ENCODE results near the gene MBP.
"Not testable (repeated sequence)": the region's sequence is repeated elsewhere in the genome, so short reads cannot be mapped to it uniquely, and the experiment has no call there.

MBP gene

DNA sequence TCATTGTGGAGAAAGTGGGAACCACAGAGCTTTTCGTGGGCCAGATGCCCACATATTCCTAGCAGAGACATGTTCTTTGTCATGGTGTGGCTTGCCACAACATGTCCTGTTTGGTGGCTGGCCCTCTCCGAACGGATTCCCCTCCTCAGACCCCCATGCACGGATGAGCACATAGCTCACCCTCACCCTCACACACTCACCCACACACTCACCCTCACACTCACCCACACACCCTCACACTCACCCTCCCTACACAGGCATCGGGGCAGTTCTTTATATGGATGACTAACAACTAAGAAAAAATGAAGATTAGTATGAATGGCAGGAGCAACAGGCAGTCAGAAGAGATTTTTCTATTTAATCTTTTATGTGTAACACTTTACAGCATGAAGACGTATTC is 160.3 kb downstream of the MBP start:
- H3K9me3 ChIP-seq (ENCODE audit: control insufficient read depth, low read length) = no peaks in the 10 kb centered on the region
- peaks cover 8% of the 10 kb centered on the region for H3K36me3 ChIP-seq (ENCODE audit: control insufficient read depth, insufficient read depth, low read length)
- H3K4me1 ChIP-seq (ENCODE audit: control insufficient read depth, insufficient read depth, low read length, poor library complexity, severe bottlenecking) = no peaks in the 10 kb centered on the region
- H3K4me3 ChIP-seq (ENCODE audit: extremely low read depth, insufficient read depth, low read length, poor library complexity, severe bottlenecking) = no peak overlapping the region
- 85 to 100% methylated on average over 1 to 2 of the region's 6 CpGs for WGBS, 2 experiments (ENCODE audit: insufficient coverage in 2 of 2)
- H3K27ac ChIP-seq (ENCODE audit: low read depth, low read length, severe bottlenecking) = no peak overlapping the region

DNA sequence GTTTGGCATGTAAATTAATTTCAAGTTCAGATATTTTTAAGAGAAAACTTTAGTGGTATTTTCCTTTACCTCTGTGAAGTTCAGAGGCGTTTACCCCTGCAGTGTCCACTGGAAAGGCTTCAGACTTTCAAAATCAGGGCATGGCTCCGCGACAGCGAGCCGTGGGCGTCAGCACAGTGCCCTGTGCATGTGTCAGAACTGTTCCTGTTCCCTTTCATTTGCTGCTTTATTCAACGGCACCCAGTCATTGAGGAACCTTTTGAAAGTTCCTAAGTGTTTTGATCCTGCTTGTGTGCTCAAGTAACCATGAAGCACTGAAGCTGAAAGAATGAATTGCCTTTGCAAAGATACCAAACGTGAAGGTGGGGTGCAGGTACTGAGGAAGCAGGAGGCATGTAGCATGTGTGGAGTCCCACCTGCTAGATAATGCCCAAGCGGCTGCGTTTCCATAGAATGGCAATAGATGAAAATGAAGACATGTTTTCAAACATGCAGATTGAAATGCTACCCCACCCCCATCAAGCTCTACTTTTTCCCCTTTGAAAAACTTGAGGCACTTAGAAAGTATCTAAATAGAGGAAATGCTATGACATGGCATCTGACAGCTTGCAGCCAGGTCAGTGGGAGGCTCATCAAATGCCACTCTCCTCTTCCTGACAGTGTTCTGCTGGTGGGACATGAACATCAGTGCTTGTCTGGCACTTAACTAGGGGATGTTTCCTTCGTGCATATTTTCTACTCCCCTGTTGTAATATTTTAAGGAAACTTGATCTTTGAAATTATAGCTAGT is 161.6 kb downstream of the MBP start:
- Histone ChIP-seq H3K4me1 (ENCODE audit: control insufficient read depth, insufficient read depth, low read length, poor library complexity, severe bottlenecking) (no peaks in the 10 kb centered on the region), H3K36me3 (ENCODE audit: control insufficient read depth, insufficient read depth, low read length) (peaks cover 15% of the 10 kb centered on the region), H3K27ac (ENCODE audit: low read depth, low read length, severe bottlenecking) (no peak overlapping the region), H3K4me3 (ENCODE audit: extremely low read depth, insufficient read depth, low read length, poor library complexity, severe bottlenecking) (no peak overlapping the region), H3K9me3 (ENCODE audit: control insufficient read depth, low read length) (peaks cover 6% of the 10 kb centered on the region)
- 88 to 89% methylated on average over 8 of the region's 11 CpGs for WGBS, 2 experiments (ENCODE audit: insufficient coverage in 2 of 2)

DNA sequence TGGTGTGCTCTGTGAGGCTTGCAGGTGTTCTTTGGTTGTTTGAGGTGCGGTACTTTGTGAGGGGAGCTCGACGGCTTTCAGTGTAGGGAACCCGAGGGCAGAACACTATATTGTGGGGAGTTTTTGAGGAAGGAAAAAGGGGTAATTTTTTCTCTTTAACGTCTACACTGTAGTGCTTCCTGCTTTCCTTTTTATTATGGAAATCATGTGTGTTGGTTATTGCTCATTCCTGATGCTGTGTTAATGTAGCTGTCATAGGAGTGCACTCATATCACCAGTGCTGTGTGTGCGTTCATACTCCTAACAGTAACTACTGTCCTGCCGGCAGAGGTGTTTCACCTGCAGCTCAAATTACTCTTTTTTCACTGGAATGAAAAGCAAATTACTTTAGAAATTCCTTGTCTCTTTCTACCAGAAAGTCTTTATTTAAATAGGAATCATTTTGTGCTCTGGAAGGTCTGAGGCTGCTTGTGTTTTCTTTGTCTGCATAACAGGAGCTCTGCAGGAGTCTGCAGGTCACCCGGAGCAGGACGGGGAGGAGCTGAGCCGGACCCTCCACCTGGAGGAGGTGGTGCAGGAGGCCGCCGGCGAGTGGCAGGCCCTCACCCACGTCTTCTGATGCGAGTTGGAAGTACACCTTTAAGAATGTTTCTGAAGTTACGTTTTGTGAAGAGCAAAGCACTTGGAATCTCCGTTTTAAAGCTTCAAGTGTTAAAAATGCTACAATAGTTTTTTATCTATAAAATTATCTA is 164.7 kb downstream of the MBP start:
- Histone ChIP-seq H3K27ac (ENCODE audit: low read depth, low read length, severe bottlenecking) (no peak overlapping the region), H3K9me3 (ENCODE audit: control insufficient read depth, low read length) (peaks cover 6% of the 10 kb centered on the region), H3K4me1 (ENCODE audit: control insufficient read depth, insufficient read depth, low read length, poor library complexity, severe bottlenecking) (no peaks in the 10 kb centered on the region), H3K4me3 (ENCODE audit: extremely low read depth, insufficient read depth, low read length, poor library complexity, severe bottlenecking) (no peak overlapping the region), H3K36me3 (ENCODE audit: control insufficient read depth, insufficient read depth, low read length) (peaks cover 25% of the 10 kb centered on the region)
- WGBS, 2 experiments (ENCODE audit: insufficient coverage in 2 of 2) = 37 to 39% methylated on average over 11 of the region's 17 CpGs

GRCh38 chr18:76967299-76967698 is 165.3 kb downstream of the MBP start:
- not testable (repeated sequence) for H3K4me3 ChIP-seq (ENCODE audit: extremely low read depth, insufficient read depth, low read length, poor library complexity, severe bottlenecking); H3K27ac ChIP-seq (ENCODE audit: low read depth, low read length, severe bottlenecking); H3K4me1 ChIP-seq (ENCODE audit: control insufficient read depth, insufficient read depth, low read length, poor library complexity, severe bottlenecking); H3K9me3 ChIP-seq (ENCODE audit: control insufficient read depth, low read length)
- peaks cover 29% of the 10 kb centered on the region for H3K36me3 ChIP-seq (ENCODE audit: control insufficient read depth, insufficient read depth, low read length)

- not testable (repeated sequence) for H3K4me1 ChIP-seq (ENCODE audit: control insufficient read depth, insufficient read depth, low read length, poor library complexity, severe bottlenecking); H3K9me3 ChIP-seq (ENCODE audit: control insufficient read depth, low read length); H3K4me3 ChIP-seq (ENCODE audit: extremely low read depth, insufficient read depth, low read length, poor library complexity, severe bottlenecking); H3K27ac ChIP-seq (ENCODE audit: low read depth, low read length, severe bottlenecking)
- WGBS, 2 experiments (ENCODE audit: insufficient coverage in 2 of 2) = 91 to 94% methylated on average over 3 to 10 of the region's 11 CpGs
- peaks cover 43% of the 10 kb centered on the region for H3K36me3 ChIP-seq (ENCODE audit: control insufficient read depth, insufficient read depth, low read length)
Measured at GRCh38 chr18:76965555-76966151, 166.9 kb downstream of the MBP start.

- Histone ChIP-seq H3K9me3 (ENCODE audit: control insufficient read depth, low read length) (peaks cover 6% of the 10 kb centered on the region), H3K36me3 (ENCODE audit: control insufficient read depth, insufficient read depth, low read length) (peaks cover 49% of the 10 kb centered on the region), H3K4me3 (ENCODE audit: extremely low read depth, insufficient read depth, low read length, poor library complexity, severe bottlenecking) (no peak overlapping the region), H3K27ac (ENCODE audit: low read depth, low read length, severe bottlenecking) (no peak overlapping the region), H3K4me1 (ENCODE audit: control insufficient read depth, insufficient read depth, low read length, poor library complexity, severe bottlenecking) (no peaks in the 10 kb centered on the region)
- no CpG with 5 or more reads among the region's 2 CpGs for WGBS, 2 experiments (ENCODE audit: insufficient coverage in 2 of 2)
Measured at GRCh38 chr18:76963936-76964335, 168.6 kb downstream of the MBP start.

GRCh38 chr18:76962851-76963250 is 169.7 kb downstream of the MBP start:
- H3K36me3 ChIP-seq (ENCODE audit: control insufficient read depth, insufficient read depth, low read length) = peaks cover 50% of the 10 kb centered on the region
- peaks cover 6% of the 10 kb centered on the region for H3K9me3 ChIP-seq (ENCODE audit: control insufficient read depth, low read length)
- H3K4me3 ChIP-seq (ENCODE audit: extremely low read depth, insufficient read depth, low read length, poor library complexity, severe bottlenecking) = no peak overlapping the region
- H3K27ac ChIP-seq (ENCODE audit: low read depth, low read length, severe bottlenecking) = no peak overlapping the region
- no peaks in the 10 kb centered on the region for H3K4me1 ChIP-seq (ENCODE audit: control insufficient read depth, insufficient read depth, low read length, poor library complexity, severe bottlenecking)
- 88 to 100% methylated on average over 1 of the region's 1 CpG for WGBS, 2 experiments (ENCODE audit: insufficient coverage in 2 of 2)

- WGBS, 2 experiments (ENCODE audit: insufficient coverage in 2 of 2) = 93 to 94% methylated on average over 15 to 16 of the region's 16 CpGs
- H3K4me3 ChIP-seq (ENCODE audit: extremely low read depth, insufficient read depth, low read length, poor library complexity, severe bottlenecking) = no peak overlapping the region
- H3K36me3 ChIP-seq (ENCODE audit: control insufficient read depth, insufficient read depth, low read length) = peaks cover 58% of the 10 kb centered on the region
- H3K9me3 ChIP-seq (ENCODE audit: control insufficient read depth, low read length) = no peaks in the 10 kb centered on the region
- no peak overlapping the region for H3K27ac ChIP-seq (ENCODE audit: low read depth, low read length, severe bottlenecking)
- H3K4me1 ChIP-seq (ENCODE audit: control insufficient read depth, insufficient read depth, low read length, poor library complexity, severe bottlenecking) = no peaks in the 10 kb centered on the region
Measured at GRCh38 chr18:76960528-76961035, 172.0 kb downstream of the MBP start.

- H3K36me3 ChIP-seq (ENCODE audit: control insufficient read depth, insufficient read depth, low read length) = peaks cover 54% of the 10 kb centered on the region
- no peaks in the 10 kb centered on the region for H3K4me1 ChIP-seq (ENCODE audit: control insufficient read depth, insufficient read depth, low read length, poor library complexity, severe bottlenecking)
- 94 to 97% methylated on average over 6 of the region's 8 CpGs for WGBS, 2 experiments (ENCODE audit: insufficient coverage in 2 of 2)
Measured at GRCh38 chr18:76959605-76960004, 173.0 kb downstream of the MBP start.

DNA sequence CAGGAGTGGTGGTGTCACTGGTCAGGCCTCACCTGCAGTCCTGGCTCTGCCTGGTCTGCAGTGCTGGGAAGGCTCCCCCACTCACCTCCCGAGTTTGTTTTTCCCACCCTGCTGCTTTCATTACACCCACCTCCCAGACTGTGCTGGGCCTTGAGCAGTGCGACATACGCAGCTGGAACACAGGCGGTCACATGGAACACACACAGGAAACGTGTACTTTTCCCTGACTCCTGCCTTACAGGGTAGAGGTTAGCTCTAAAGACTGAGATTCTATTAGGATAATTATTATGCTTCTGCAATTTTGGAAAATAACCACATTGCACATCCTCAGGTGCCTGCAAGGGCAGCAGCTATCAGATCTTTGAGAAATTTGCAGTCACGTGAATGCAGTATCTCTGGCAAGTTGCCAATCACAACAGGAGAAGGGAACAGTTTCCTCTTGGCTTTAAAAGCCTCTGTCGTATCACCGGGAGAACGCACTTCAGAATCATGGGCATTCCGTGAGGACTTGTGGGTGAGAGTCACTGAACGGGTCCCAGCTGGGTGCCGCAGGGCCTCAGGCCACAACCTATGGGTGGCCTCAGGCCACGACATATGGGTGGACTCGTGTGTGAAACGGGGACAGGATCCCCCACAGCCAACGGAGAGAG is 173.8 kb downstream of the MBP start:
- Histone ChIP-seq H3K4me1 (ENCODE audit: control insufficient read depth, insufficient read depth, low read length, poor library complexity, severe bottlenecking) (no peaks in the 10 kb centered on the region), H3K9me3 (ENCODE audit: control insufficient read depth, low read length) (no peaks in the 10 kb centered on the region), H3K36me3 (ENCODE audit: control insufficient read depth, insufficient read depth, low read length) (peaks cover 54% of the 10 kb centered on the region), H3K27ac (ENCODE audit: low read depth, low read length, severe bottlenecking) (no peak overlapping the region), H3K4me3 (ENCODE audit: extremely low read depth, insufficient read depth, low read length, poor library complexity, severe bottlenecking) (no peak overlapping the region)
- WGBS, 2 experiments (ENCODE audit: insufficient coverage in 2 of 2) = 81 to 90% methylated on average over 9 to 12 of the region's 16 CpGs

More at GRCh38 chr18:76959605-76960004, 173.0 kb downstream of the MBP start:
- Histone ChIP-seq H3K4me3 (ENCODE audit: extremely low read depth, insufficient read depth, low read length, poor library complexity, severe bottlenecking) (no peak overlapping the region), H3K27ac (ENCODE audit: low read depth, low read length, severe bottlenecking) (no peak overlapping the region), H3K9me3 (ENCODE audit: control insufficient read depth, low read length) (no peaks in the 10 kb centered on the region)

Data from mesodermal cell (in vitro differentiated cells).